Measurements from ENCODE around the gene RBFOX2. TPM values are rescaled to one million over a fixed set of nuclear protein-coding genes. Genes with fewer than 3 reads are reported as not detected.

Gene RBFOX2
- total and polyA plus RNA-seq, 10 of the 15 experiments (the other 5 are each of a cell fraction or from before 2014, with no cell fraction given) = 0.01 to 2.7 (median 0.17) TPM; not detected in 4

GRCh38 chr22:35837101-35837727 lies 191.4 kb downstream of the RBFOX2 start:
- H3K4me1 ChIP-seq (ENCODE audit: control insufficient read depth, insufficient read depth, low read length) = no peaks in the 10 kb centered on the region
- TF ChIP-seq, protein P1, sequence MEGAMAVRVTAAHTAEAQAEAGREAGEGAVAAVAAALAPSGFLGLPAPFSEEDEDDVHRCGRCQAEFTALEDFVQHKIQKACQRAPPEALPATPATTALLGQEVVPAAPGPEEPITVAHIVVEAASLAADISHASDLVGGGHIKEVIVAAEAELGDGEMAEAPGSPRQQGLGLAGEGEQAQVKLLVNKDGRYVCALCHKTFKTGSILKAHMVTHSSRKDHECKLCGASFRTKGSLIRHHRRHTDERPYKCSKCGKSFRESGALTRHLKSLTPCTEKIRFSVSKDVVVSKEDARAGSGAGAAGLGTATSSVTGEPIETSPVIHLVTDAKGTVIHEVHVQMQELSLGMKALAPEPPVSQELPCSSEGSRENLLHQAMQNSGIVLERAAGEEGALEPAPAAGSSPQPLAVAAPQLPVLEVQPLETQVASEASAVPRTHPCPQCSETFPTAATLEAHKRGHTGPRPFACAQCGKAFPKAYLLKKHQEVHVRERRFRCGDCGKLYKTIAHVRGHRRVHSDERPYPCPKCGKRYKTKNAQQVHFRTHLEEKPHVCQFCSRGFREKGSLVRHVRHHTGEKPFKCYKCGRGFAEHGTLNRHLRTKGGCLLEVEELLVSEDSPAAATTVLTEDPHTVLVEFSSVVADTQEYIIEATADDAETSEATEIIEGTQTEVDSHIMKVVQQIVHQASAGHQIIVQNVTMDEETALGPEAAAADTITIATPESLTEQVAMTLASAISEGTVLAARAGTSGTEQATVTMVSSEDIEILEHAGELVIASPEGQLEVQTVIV (IDR thresholded peaks at IDR 0.05; ENCODE audit: borderline replicate concordance, partially characterized antibody) = no peak
- no peak for TF ChIP-seq RAD51 (IDR thresholded peaks at IDR 0.05)
- no peak for TF ChIP-seq RELB (IDR thresholded peaks at IDR 0.05; ENCODE audit: low read depth)
- DNase-seq (ENCODE audit: low read depth, low spot score) (no peak), FAIRE-seq (no peak), ATAC-seq (no peak)
- no peaks in the 10 kb centered on the region for H4K20me1 ChIP-seq (ENCODE audit: control insufficient read depth, insufficient read depth)
- no TSS peak for BruUV-seq (replicated peaks)
- no peaks in the 10 kb centered on the region for H3K9me3 ChIP-seq (replicated peaks; ENCODE audit: control insufficient read depth, insufficient read depth, low read length)
- ChIA-PET POLR2A (no interaction called here), SMC1A (ENCODE audit: uncharacterized antibody, unreplicated experiment) (no interaction called here), CTCF (no interaction called here), RAD21 (ENCODE audit: unreplicated experiment) (interaction anchor here (2.0 kb wide), 1 partner anchor 210 kb away, joined by 12 read pairs; no protein-coding TSS in a partner anchor)
- no peak overlapping the region for H3K9ac ChIP-seq (ENCODE audit: control insufficient read depth, insufficient read depth, low read length)
- no peak overlapping the region for H2AFZ ChIP-seq (ENCODE audit: control insufficient read depth, low read depth, low read length)
- 40% methylated on average over 5 of the region's 5 CpGs for WGBS (ENCODE audit: insufficient coverage, insufficient replicate concordance, low lambda C conversion rate, missing lambda C conversion rate)
- no peaks in the 10 kb centered on the region for H3K79me2 ChIP-seq (ENCODE audit: control insufficient read depth, insufficient read depth, low read length)
- no peaks in the 10 kb centered on the region for H3K36me3 ChIP-seq (ENCODE audit: control insufficient read depth in 2 of 2, insufficient read depth in 2 of 2, low read length in 1 of 2)
- intact Hi-C loops (cut with micrococcal nuclease; ENCODE audit: unreplicated experiment) (loop anchor here (5.0 kb wide), 1 partner anchor 210 kb away; no protein-coding TSS in a partner anchor), in situ Hi-C loops (cut with MboI) (no loop called here)
- H3K27me3 ChIP-seq (replicated peaks in 1 of 2; ENCODE audit: control insufficient read depth in 2 of 2, insufficient read depth in 2 of 2, low read length in 1 of 2) = peaks cover 0 to 3% of the 10 kb centered on the region in 2 experiments; a peak in 1 of 4 replicates
- H3K4me2 ChIP-seq (ENCODE audit: control insufficient read depth, insufficient read depth) = no peak overlapping the region
- no peak overlapping the region for H3K4me3 ChIP-seq
- H3K27ac ChIP-seq (ENCODE audit: control insufficient read depth, insufficient read depth) = no peak overlapping the region

All from GM12878 (cell line).